Hepatocyte (in vitro differentiated cells): ENCODE measurements around the gene PLGRKT. TPM values are rescaled to one million over a fixed set of nuclear protein-coding genes. Genes with fewer than 3 reads are reported as not detected.

Source experiments
- DNase-seq: peaks from one replicate; pipeline ENCODE4 v3.0.0-alpha.2; 2016; ENCODE audit warnings: low spot score
- H2AFZ ChIP-seq: fragments of 200-600 bp; sonication (generic); 2 replicates; pipeline ENCODE4 v1.6.0; 2016; ENCODE audit warnings: antibody characterized with exemption, mild to moderate bottlenecking
- H3K27ac ChIP-seq: fragments of 200-600 bp; sonication (generic); 2 replicates; pipeline ENCODE4 v1.5.1; 2016; ENCODE audit warnings: mild to moderate bottlenecking
- H3K27me3 ChIP-seq: fragments of 200-600 bp; sonication (generic); 2 replicates; pipeline ENCODE4 v1.6.1; 2016
- H3K36me3 ChIP-seq: fragments of 200-600 bp; sonication (generic); replicated peaks from 2 replicates; pipeline ENCODE4 v1.5.1; 2016; ENCODE audit warnings: low read depth; ENCODE audit not compliant: insufficient read depth
- H3K4me1 ChIP-seq: fragments of 200-600 bp; sonication (generic); 2 replicates; pipeline ENCODE4 v1.5.1; 2016; ENCODE audit warnings: mild to moderate bottlenecking, moderate library complexity; ENCODE audit not compliant: insufficient read depth
- H3K4me2 ChIP-seq: fragments of 200-600 bp; sonication (generic); 2 replicates; pipeline ENCODE4 v1.6.0; 2016
- H3K4me3 ChIP-seq: fragments of 200-600 bp; sonication (generic); 2 replicates; pipeline ENCODE4 v1.5.1; 2016; ENCODE audit warnings: mild to moderate bottlenecking
- H3K79me2 ChIP-seq: fragments of 200-600 bp; sonication (generic); 2 replicates; pipeline ENCODE4 v1.6.0; 2017; ENCODE audit warnings: mild to moderate bottlenecking
- H3K9me2 ChIP-seq: fragments of 200-600 bp; sonication (generic); replicated peaks from 2 replicates; pipeline ENCODE4 v1.6.0; 2017; ENCODE audit warnings: mild to moderate bottlenecking; ENCODE audit not compliant: insufficient read depth
- H3K9me3 ChIP-seq: fragments of 200-600 bp; sonication (generic); 2 replicates; pipeline ENCODE4 v1.5.1; 2016; ENCODE audit warnings: low read depth, mild to moderate bottlenecking
- H4K20me1 ChIP-seq: fragments of 200-600 bp; sonication (generic); 2 replicates; pipeline ENCODE4 v1.6.0; 2016; ENCODE audit warnings: mild to moderate bottlenecking; ENCODE audit not compliant: insufficient read depth, poor library complexity, severe bottlenecking
- EZH2 ChIP-seq: fragments of 200-600 bp; sonication (generic); IDR thresholded peaks from 2 replicates; pipeline ENCODE4 v1.6.1; 2016; ENCODE audit warnings: antibody characterized with exemption, mild to moderate bottlenecking, borderline replicate concordance
- EZH2phosphoT487 ChIP-seq: fragments of 200-600 bp; sonication (generic); IDR thresholded peaks from one replicate; pipeline ENCODE4 v1.6.1; 2018; ENCODE audit warnings: antibody characterized with exemption, mild to moderate bottlenecking, low read depth, moderate library complexity; ENCODE audit not compliant: unreplicated experiment, severe bottlenecking
- whole genome bisulfite sequencing: methylation state at CpG from one replicate; pipeline ENCODE4 v1.1.6; 2016; ENCODE audit warnings: low lambda C conversion rate; ENCODE audit errors: missing lambda C conversion rate; 5-methylcytosine and 5-hydroxymethylcytosine counted together
- polyA plus RNA-seq: library from polyadenylated mRNA; unstranded; fragments of >200 nt; fragmentation: Nextera tagmentation; extraction: Ambion mirVana; gene quantifications from 2 replicates; pipeline ENCODE4 v1.2.1, GENCODE V29; 2016
- total RNA-seq: library from RNA; depleted of rRNA; stranded (reverse); fragments of >200 nt; gene quantifications from 2 replicates; pipeline ENCODE4 v1.2.3, GENCODE V29; 2014
- TF ChIP-seq, protein P1 (sequence below): fragments of 200-600 bp; sonication (generic); IDR thresholded peaks from 2 replicates; pipeline ENCODE4 v1.5.1; 2016; ENCODE audit warnings: antibody characterized with exemption, mild to moderate bottlenecking; ENCODE audit not compliant: poor library complexity

The PLGRKT gene
- total and polyA plus RNA-seq, 2 experiments from 2014 or later, result 13.6 to 18.0 TPM

- DNase-seq, result no peak
- H3K4me2 ChIP-seq, result no peak overlapping the region
- H3K9me2 ChIP-seq, result no peaks in the 10 kb centered on the region
- H3K4me1 ChIP-seq, result no peaks in the 10 kb centered on the region
- no peaks in the 10 kb centered on the region for H3K79me2 ChIP-seq
- no peaks in the 10 kb centered on the region for H4K20me1 ChIP-seq
- no peak overlapping the region for H3K4me3 ChIP-seq
- no peak overlapping the region for H2AFZ ChIP-seq
- H3K27me3 ChIP-seq, result no peaks in the 10 kb centered on the region
- no peaks in the 10 kb centered on the region for H3K9me3 ChIP-seq
- TF ChIP-seq EZH2phosphoT487 (no peak), EZH2 (no peak)
- TF ChIP-seq, protein P1, sequence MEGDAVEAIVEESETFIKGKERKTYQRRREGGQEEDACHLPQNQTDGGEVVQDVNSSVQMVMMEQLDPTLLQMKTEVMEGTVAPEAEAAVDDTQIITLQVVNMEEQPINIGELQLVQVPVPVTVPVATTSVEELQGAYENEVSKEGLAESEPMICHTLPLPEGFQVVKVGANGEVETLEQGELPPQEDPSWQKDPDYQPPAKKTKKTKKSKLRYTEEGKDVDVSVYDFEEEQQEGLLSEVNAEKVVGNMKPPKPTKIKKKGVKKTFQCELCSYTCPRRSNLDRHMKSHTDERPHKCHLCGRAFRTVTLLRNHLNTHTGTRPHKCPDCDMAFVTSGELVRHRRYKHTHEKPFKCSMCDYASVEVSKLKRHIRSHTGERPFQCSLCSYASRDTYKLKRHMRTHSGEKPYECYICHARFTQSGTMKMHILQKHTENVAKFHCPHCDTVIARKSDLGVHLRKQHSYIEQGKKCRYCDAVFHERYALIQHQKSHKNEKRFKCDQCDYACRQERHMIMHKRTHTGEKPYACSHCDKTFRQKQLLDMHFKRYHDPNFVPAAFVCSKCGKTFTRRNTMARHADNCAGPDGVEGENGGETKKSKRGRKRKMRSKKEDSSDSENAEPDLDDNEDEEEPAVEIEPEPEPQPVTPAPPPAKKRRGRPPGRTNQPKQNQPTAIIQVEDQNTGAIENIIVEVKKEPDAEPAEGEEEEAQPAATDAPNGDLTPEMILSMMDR, result no peak
- H3K36me3 ChIP-seq, result no peaks in the 10 kb centered on the region
- H3K27ac ChIP-seq, result no peak overlapping the region
- 81% methylated on average over 6 of the region's 6 CpGs for WGBS
Measured at GRCh38 chr9:5375790-5376477, 61.8 kb downstream of the PLGRKT start.

GRCh38 chr9:5375091-5375490 is 62.6 kb downstream of the PLGRKT start:
- Histone ChIP-seq H3K4me2 (no peak overlapping the region), H3K36me3 (no peaks in the 10 kb centered on the region), H3K4me3 (no peak overlapping the region), H3K27ac (no peak overlapping the region), H3K9me3 (no peaks in the 10 kb centered on the region), H3K9me2 (no peaks in the 10 kb centered on the region), H2AFZ (no peak overlapping the region), H4K20me1 (no peaks in the 10 kb centered on the region), H3K4me1 (no peaks in the 10 kb centered on the region), H3K79me2 (no peaks in the 10 kb centered on the region), H3K27me3 (no peaks in the 10 kb centered on the region)
- TF ChIP-seq EZH2phosphoT487 (no peak), EZH2 (no peak)
- TF ChIP-seq, protein P1, result no peak
- no peak for DNase-seq
- 92% methylated on average over 1 of the region's 1 CpG for WGBS

GRCh38 chr9:5364294-5365024 is 73.3 kb downstream of the PLGRKT start:
- Histone ChIP-seq H4K20me1 (no peaks in the 10 kb centered on the region), H3K9me3 (no peaks in the 10 kb centered on the region), H3K79me2 (no peaks in the 10 kb centered on the region), H3K9me2 (no peaks in the 10 kb centered on the region), H3K36me3 (no peaks in the 10 kb centered on the region), H3K4me2 (no peak overlapping the region), H3K27me3 (no peaks in the 10 kb centered on the region), H3K4me3 (no peak overlapping the region), H2AFZ (no peak overlapping the region), H3K27ac (no peak overlapping the region), H3K4me1 (no peaks in the 10 kb centered on the region)
- TF ChIP-seq, protein P1, result no peak
- TF ChIP-seq EZH2 (no peak), EZH2phosphoT487 (no peak)
- no peak for DNase-seq
- 71% methylated on average over 3 of the region's 3 CpGs for WGBS
